SU-DHL-6 (cell line): ENCODE measurements around the gene RIC1.

Experiments used
- H2AFZ ChIP-seq: fragments of 200-600 bp; sonication (generic); 2 replicates; pipeline ENCODE4 v1.6.1; 2014; ENCODE audit warnings: low read depth, mild to moderate bottlenecking, moderate library complexity, mixed read lengths, antibody characterized with exemption, low read length; ENCODE audit not compliant: severe bottlenecking
- H3F3A ChIP-seq: fragments of 200-600 bp; shearing (Covaris generic); 2 replicates; pipeline ENCODE4 v1.6.0; 2016; ENCODE audit warnings: antibody characterized with exemption, mild to moderate bottlenecking; ENCODE audit not compliant: insufficient read depth
- H3K27ac ChIP-seq: fragments of 200-600 bp; sonication (generic); 2 replicates; pipeline ENCODE4 v1.5.1; 2016; ENCODE audit warnings: low read depth, mild to moderate bottlenecking, low read length, moderate library complexity, mixed read lengths
- H3K27me3 ChIP-seq: fragments of 200-600 bp; sonication (generic), shearing (Covaris generic); 2 replicates; pipeline ENCODE4 v1.6.0; 2014; ENCODE audit warnings: mild to moderate bottlenecking, low read length
- H3K36me3 ChIP-seq: fragments of 200-600 bp; sonication (generic); 2 replicates; pipeline ENCODE4 v1.6.1; 2014; ENCODE audit warnings: mild to moderate bottlenecking, low read length, mixed read lengths
- H3K4me2 ChIP-seq: fragments of 300-600, 200-600 bp; shearing (Covaris generic), sonication (generic); 2 replicates; pipeline ENCODE4 v1.6.0; 2014; ENCODE audit warnings: low read length, low read depth, mild to moderate bottlenecking; ENCODE audit not compliant: poor library complexity, severe bottlenecking
- H3K4me3 ChIP-seq: fragments of 200-600 bp; sonication (generic); 2 replicates; pipeline ENCODE4 v1.5.1; 2014; ENCODE audit warnings: antibody characterized with exemption, low read length, mild to moderate bottlenecking, mixed read lengths; ENCODE audit not compliant: insufficient read depth, poor library complexity, severe bottlenecking
- H3K79me2 ChIP-seq: fragments of 200-600 bp; sonication (generic); 2 replicates; pipeline ENCODE4 v1.6.1; 2014; ENCODE audit warnings: mild to moderate bottlenecking, low read length, moderate library complexity; ENCODE audit not compliant: insufficient read depth
- H3K9ac ChIP-seq: fragments of 200-600 bp; sonication (generic); 2 replicates; pipeline ENCODE4 v1.7.0; 2014; ENCODE audit warnings: mild to moderate bottlenecking, low read length
- H3K9me2 ChIP-seq: fragments of 200-600 bp; sonication (generic); replicated peaks from 2 replicates; pipeline ENCODE4 v1.6.1; 2014; ENCODE audit warnings: low read length; ENCODE audit not compliant: insufficient read depth
- H3K9me3 ChIP-seq: fragments of 200-600 bp; sonication (generic); 2 replicates; pipeline ENCODE4 v1.6.1; 2014; ENCODE audit warnings: low read length, mixed read lengths; ENCODE audit not compliant: insufficient read depth
- H4K20me1 ChIP-seq: fragments of 200-600 bp; sonication (generic); 2 replicates; pipeline ENCODE4 v1.6.1; 2014; ENCODE audit warnings: low read depth, mild to moderate bottlenecking, antibody characterized with exemption, low read length, moderate library complexity, mixed read lengths
- EZH2phosphoT487 ChIP-seq: fragments of 200-600 bp; sonication (generic), shearing (Covaris generic); conservative IDR thresholded peaks from 2 replicates; pipeline ENCODE4 v1.6.1; 2018; ENCODE audit warnings: mild to moderate bottlenecking, antibody characterized with exemption, low read length, moderate library complexity, mixed read lengths
- TF ChIP-seq, protein P1 (sequence below): fragments of 200-600 bp; sonication (generic); IDR thresholded peaks from one replicate; pipeline ENCODE4 v1.5.1; 2017; ENCODE audit warnings: antibody characterized with exemption, mild to moderate bottlenecking, low read length, moderate library complexity; ENCODE audit not compliant: insufficient read depth, poor library complexity, severe bottlenecking

The RIC1 gene

DNA sequence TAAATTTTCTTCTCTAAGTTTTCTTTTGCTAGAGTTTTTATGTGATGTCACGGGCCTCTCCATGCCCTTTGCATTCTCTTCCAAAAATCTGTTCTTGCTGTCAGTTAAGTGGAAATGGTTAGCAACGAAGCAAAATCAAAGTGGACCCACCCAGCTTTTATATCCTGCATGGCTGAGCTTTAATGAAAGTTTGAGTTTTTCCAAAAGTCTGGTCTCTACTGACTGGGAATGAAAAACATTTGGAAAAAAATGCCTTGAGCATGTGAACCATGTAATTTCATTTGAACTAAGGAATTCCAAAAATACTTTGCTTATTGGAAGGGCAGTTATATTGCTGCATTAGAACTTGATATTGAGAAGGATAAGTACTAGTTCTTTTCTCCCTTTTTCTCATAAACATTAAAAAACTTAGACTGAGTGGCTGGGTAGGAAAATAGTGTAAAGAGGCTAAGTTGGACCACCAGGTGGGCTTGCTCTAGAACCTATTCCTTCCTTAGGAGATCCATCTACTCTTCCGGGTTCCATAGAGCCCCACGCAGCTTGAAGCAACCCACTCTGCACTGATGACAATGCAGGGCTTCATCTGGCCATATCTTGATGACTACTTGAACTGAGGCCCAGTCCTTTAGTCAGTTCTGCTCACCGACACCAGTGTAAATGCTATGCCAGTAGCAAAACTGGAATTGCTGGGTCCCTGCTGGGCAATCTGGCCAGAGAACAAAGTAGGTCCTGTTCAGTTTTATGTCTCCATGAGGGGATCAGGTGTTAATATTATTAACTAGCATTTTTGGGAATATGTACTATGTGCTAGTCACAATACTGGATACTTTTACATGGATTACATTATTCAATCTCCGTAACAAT lies 17.4 kb upstream of the RIC1 start:
- no peaks in the 10 kb centered on the region for H3K27me3 ChIP-seq
- no peak overlapping the region for H3K4me3 ChIP-seq
- H4K20me1 ChIP-seq: 0 out of 2 replicates have a peak, but pooled peaks cover 2% of the 10 kb centered on the region
- no peak overlapping the region for H3K27ac ChIP-seq
- H3K36me3 ChIP-seq: no peaks in the 10 kb centered on the region
- no peaks in the 10 kb centered on the region for H3K9me2 ChIP-seq
- H2AFZ ChIP-seq: no peak overlapping the region
- no peak overlapping the region for H3K9ac ChIP-seq
- H3K79me2 ChIP-seq: peaks cover 5% of the 10 kb centered on the region; the same call in 1 of the 2 replicates
- H3K9me3 ChIP-seq: no peaks in the 10 kb centered on the region
- no peak overlapping the region for H3K4me2 ChIP-seq
- TF ChIP-seq, protein P1, sequence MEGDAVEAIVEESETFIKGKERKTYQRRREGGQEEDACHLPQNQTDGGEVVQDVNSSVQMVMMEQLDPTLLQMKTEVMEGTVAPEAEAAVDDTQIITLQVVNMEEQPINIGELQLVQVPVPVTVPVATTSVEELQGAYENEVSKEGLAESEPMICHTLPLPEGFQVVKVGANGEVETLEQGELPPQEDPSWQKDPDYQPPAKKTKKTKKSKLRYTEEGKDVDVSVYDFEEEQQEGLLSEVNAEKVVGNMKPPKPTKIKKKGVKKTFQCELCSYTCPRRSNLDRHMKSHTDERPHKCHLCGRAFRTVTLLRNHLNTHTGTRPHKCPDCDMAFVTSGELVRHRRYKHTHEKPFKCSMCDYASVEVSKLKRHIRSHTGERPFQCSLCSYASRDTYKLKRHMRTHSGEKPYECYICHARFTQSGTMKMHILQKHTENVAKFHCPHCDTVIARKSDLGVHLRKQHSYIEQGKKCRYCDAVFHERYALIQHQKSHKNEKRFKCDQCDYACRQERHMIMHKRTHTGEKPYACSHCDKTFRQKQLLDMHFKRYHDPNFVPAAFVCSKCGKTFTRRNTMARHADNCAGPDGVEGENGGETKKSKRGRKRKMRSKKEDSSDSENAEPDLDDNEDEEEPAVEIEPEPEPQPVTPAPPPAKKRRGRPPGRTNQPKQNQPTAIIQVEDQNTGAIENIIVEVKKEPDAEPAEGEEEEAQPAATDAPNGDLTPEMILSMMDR: no peak
- no peak for TF ChIP-seq EZH2phosphoT487
- peaks cover 11% of the 10 kb centered on the region; the same call in 1 of the 2 replicates for H3F3A ChIP-seq

DNA sequence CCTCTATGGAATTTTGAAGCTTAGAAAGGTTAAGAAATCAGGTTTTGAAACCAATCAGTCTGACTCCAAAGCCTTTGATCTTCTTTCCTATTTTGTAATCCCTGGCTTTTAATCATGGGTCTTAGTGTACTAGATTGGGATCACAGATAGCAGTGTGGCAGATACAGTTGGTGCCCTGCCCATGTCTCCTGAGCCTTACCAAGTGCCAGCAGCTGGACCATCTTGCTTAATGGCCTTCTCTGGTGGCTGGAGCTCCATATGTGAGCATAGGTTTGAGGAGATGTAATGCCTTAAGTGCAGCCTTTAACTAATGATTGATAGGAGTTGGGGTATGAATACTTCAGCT lies 16.7 kb upstream of the RIC1 start:
- Histone ChIP-seq H3K27ac (no peak overlapping the region), H3K9me2 (no peaks in the 10 kb centered on the region), H3K36me3 (no peaks in the 10 kb centered on the region), H3K4me2 (no peak overlapping the region), H4K20me1 (0 out of 2 replicates have a peak, but pooled peaks cover 2% of the 10 kb centered on the region), H3K9me3 (no peaks in the 10 kb centered on the region), H3K27me3 (no peaks in the 10 kb centered on the region), H3K4me3 (no peak overlapping the region), H3K79me2 (peaks cover 8% of the 10 kb centered on the region; the same call in 1 of the 2 replicates), H3F3A (peaks cover 11% of the 10 kb centered on the region; the same call in 1 of the 2 replicates), H2AFZ (no peak overlapping the region), H3K9ac (no peak overlapping the region)
- TF ChIP-seq, protein P1: no peak

DNA sequence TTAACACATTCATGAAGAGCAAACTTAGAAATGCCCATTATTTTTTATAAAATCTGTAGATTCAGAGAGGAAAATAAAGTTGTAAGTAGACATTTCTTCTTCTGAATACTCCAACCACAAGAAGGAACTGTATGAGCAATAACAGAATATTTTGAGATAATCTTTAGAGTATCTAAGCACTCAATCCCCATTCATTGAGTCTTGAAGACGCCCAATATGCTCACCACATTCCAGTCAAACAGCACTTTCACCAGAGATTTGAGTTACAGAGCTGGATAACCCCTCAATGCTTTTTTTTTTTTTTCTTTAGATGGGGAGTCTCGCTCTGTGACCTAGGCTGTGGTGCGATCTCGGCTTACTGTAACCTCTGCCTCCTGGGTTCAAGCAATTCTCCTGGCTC lies 14.7 kb upstream of the RIC1 start:
- H3K27ac ChIP-seq: no peak overlapping the region
- peaks cover 21% of the 10 kb centered on the region; the same call in 1 of the 2 replicates for H3F3A ChIP-seq
- H3K4me2 ChIP-seq: no peak overlapping the region
- 0 out of 2 replicates have a peak, but pooled peaks cover 2% of the 10 kb centered on the region for H4K20me1 ChIP-seq
- no peaks in the 10 kb centered on the region for H3K36me3 ChIP-seq
- TF ChIP-seq, protein P1: no peak
- no peak for TF ChIP-seq EZH2phosphoT487
- H3K4me3 ChIP-seq: no peak overlapping the region
- H3K9ac ChIP-seq: no peak overlapping the region
- H3K79me2 ChIP-seq: peaks cover 13% of the 10 kb centered on the region; the same call in 1 of the 2 replicates
- H3K9me2 ChIP-seq: no peaks in the 10 kb centered on the region
- no peaks in the 10 kb centered on the region for H3K27me3 ChIP-seq
- no peak overlapping the region for H2AFZ ChIP-seq
- H3K9me3 ChIP-seq: no peaks in the 10 kb centered on the region
